COR-L47 (cell line): ENCODE data around the gene GALNT8.
"Not testable (repeated sequence)": the region's sequence is repeated elsewhere in the genome, so short reads cannot be mapped to it uniquely, and the experiment has no call there.

ENCODE experiments used
- DNase-seq: peaks from one replicate; lab custom pipeline; 2025; lab: John Stamatoyannopoulos, UW

GALNT8 gene

GRCh38 chr12:4719821-4720636 lies at the start of gene GALNT8:
Gene GALNT8 (plus strand): TSS chr12:4720400. CDS start chr12:4720678, 278 bp downstream.
- DNase-seq: no peak

- DNase-seq: no peak
Observed at GRCh38 chr12:4679711-4680110, 40.5 kb upstream of the GALNT8 start.

- no peak for DNase-seq
Observed at GRCh38 chr12:4681732-4682131, 38.5 kb upstream of the GALNT8 start.

GRCh38 chr12:4685317-4685716 lies 34.9 kb upstream of the GALNT8 start:
- no peak for DNase-seq

GRCh38 chr12:4690760-4691159 lies 29.4 kb upstream of the GALNT8 start:
- no peak for DNase-seq

- DNase-seq: no peak
Observed at GRCh38 chr12:4700621-4701026, 19.6 kb upstream of the GALNT8 start.

GRCh38 chr12:4701395-4702190 lies 18.6 kb upstream of the GALNT8 start:
- DNase-seq: no peak

GRCh38 chr12:4703676-4704075 lies 16.5 kb upstream of the GALNT8 start:
- no peak for DNase-seq

- no peak for DNase-seq
Observed at GRCh38 chr12:4705824-4706223, 14.4 kb upstream of the GALNT8 start.

GRCh38 chr12:4707306-4707705 lies 12.9 kb upstream of the GALNT8 start:
- no peak for DNase-seq

- DNase-seq: no peak
Observed at GRCh38 chr12:4710113-4710512, 10.1 kb upstream of the GALNT8 start.

- DNase-seq: no peak
Observed at GRCh38 chr12:4714879-4715278, 5.3 kb upstream of the GALNT8 start.

- no peak for DNase-seq
Observed at GRCh38 chr12:4717806-4718205, 2.4 kb upstream of the GALNT8 start.

GRCh38 chr12:4720637-4720995 lies 416 bp downstream of the GALNT8 start:
- no peak for DNase-seq

- DNase-seq: not testable (repeated sequence)
Observed at GRCh38 chr12:4721587-4721986, 1.4 kb downstream of the GALNT8 start.

- no peak for DNase-seq
Observed at GRCh38 chr12:4723226-4723625, 3.0 kb downstream of the GALNT8 start.

- DNase-seq: no peak
Observed at GRCh38 chr12:4725057-4725456, 4.9 kb downstream of the GALNT8 start.

GRCh38 chr12:4734625-4735340 lies 14.6 kb downstream of the GALNT8 start:
- DNase-seq: no peak

GRCh38 chr12:4736091-4736490 lies 15.9 kb downstream of the GALNT8 start:
- no peak for DNase-seq

- DNase-seq: no peak
Observed at GRCh38 chr12:4738541-4738940, 18.3 kb downstream of the GALNT8 start.

GRCh38 chr12:4742416-4742970 lies 22.3 kb downstream of the GALNT8 start:
- DNase-seq: no peak

GRCh38 chr12:4743046-4743445 lies 22.8 kb downstream of the GALNT8 start:
- no peak for DNase-seq
